Measurements from ENCODE around the gene AREG. TPM values are rescaled to one million over a fixed set of nuclear protein-coding genes. Genes with fewer than 3 reads are reported as not detected.

Gene AREG
- polyA plus RNA-seq, 2 of the 4 experiments (the other 2 are of a cell fraction): 52.2 to 187 TPM

DNA sequence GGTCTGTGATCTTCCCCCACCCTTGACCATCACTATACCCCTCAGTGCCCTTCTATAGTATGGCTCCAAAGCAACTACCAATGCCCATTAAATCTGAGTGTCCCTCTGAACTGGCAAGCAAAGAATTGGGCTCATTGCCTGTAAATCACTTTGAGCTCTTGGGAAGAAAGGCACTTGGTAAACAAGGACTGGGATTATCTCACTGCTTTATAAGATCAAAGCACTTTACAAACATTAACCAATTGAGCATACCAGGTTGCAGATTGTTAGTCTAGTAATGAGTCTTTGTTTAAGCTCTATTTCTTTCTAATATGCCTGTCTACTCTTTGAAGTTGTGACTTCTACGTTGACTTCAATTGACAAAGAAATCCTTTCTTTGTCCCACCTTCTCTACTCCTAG is 34.1 kb downstream of the AREG start:
- Histone ChIP-seq H3K27ac (no peak overlapping the region), H3K4me2 (no peak overlapping the region), H3K4me1 (no peaks in the 10 kb centered on the region; the same call in 2 of the 3 replicates), H3K4me3 (no peak overlapping the region), H3K9me3 (no peaks in the 10 kb centered on the region)
- TF ChIP-seq RARB (CRISPR knock-in tag; IDR thresholded peaks at IDR 0.05) (no peak), ZC3H11A (IDR thresholded peaks at IDR 0.05) (no peak), EHMT2 (IDR thresholded peaks at IDR 0.05; ENCODE audit: low read depth) (no peak), MAFK (IDR thresholded peaks at IDR 0.05; ENCODE audit: partially characterized antibody) (no peak), ZSCAN20 (CRISPR knock-in tag; IDR thresholded peaks at IDR 0.05) (no peak), CHD2 (IDR thresholded peaks at IDR 0.05; ENCODE audit: low read length, partially characterized antibody) (no peak), MAZ (IDR thresholded peaks at IDR 0.05; ENCODE audit: borderline replicate concordance, low read depth, low read length) (no peak), FOSL2 (IDR thresholded peaks at IDR 0.05) (no peak), FOSL2 (CRISPR knock-in tag; IDR thresholded peaks at IDR 0.05) (no peak), JUN (IDR thresholded peaks at IDR 0.05) (no peak), JUNB (IDR thresholded peaks at IDR 0.05) (no peak), MYC (IDR thresholded peaks at IDR 0.05; ENCODE audit: borderline replicate concordance, low read length) (no peak), CBX8 (IDR thresholded peaks at IDR 0.05) (no peak), KDM1A (IDR thresholded peaks at IDR 0.05; ENCODE audit: low read depth) (no peak), ESRRA (IDR thresholded peaks at IDR 0.05; ENCODE audit: borderline replicate concordance, low read length) (no peak)
- TF ChIP-seq, protein P1, sequence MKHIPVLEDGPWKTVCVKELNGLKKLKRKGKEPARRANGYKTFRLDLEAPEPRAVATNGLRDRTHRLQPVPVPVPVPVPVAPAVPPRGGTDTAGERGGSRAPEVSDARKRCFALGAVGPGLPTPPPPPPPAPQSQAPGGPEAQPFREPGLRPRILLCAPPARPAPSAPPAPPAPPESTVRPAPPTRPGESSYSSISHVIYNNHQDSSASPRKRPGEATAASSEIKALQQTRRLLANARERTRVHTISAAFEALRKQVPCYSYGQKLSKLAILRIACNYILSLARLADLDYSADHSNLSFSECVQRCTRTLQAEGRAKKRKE (CRISPR knock-in tag; IDR thresholded peaks at IDR 0.05; ENCODE audit: low read depth): no peak
- TF ChIP-seq, protein P2, sequence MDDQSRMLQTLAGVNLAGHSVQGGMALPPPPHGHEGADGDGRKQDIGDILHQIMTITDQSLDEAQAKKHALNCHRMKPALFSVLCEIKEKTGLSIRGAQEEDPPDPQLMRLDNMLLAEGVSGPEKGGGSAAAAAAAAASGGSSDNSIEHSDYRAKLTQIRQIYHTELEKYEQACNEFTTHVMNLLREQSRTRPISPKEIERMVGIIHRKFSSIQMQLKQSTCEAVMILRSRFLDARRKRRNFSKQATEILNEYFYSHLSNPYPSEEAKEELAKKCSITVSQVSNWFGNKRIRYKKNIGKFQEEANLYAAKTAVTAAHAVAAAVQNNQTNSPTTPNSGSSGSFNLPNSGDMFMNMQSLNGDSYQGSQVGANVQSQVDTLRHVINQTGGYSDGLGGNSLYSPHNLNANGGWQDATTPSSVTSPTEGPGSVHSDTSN (IDR thresholded peaks at IDR 0.05): no peak
- TF ChIP-seq, protein P3, sequence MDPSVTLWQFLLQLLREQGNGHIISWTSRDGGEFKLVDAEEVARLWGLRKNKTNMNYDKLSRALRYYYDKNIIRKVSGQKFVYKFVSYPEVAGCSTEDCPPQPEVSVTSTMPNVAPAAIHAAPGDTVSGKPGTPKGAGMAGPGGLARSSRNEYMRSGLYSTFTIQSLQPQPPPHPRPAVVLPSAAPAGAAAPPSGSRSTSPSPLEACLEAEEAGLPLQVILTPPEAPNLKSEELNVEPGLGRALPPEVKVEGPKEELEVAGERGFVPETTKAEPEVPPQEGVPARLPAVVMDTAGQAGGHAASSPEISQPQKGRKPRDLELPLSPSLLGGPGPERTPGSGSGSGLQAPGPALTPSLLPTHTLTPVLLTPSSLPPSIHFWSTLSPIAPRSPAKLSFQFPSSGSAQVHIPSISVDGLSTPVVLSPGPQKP (IDR thresholded peaks at IDR 0.05; ENCODE audit: low read depth, low read length): no peak
- TF ChIP-seq, protein P4, sequence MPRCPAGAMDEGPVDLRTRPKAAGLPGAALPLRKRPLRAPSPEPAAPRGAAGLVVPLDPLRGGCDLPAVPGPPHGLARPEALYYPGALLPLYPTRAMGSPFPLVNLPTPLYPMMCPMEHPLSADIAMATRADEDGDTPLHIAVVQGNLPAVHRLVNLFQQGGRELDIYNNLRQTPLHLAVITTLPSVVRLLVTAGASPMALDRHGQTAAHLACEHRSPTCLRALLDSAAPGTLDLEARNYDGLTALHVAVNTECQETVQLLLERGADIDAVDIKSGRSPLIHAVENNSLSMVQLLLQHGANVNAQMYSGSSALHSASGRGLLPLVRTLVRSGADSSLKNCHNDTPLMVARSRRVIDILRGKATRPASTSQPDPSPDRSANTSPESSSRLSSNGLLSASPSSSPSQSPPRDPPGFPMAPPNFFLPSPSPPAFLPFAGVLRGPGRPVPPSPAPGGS (IDR thresholded peaks at IDR 0.05): no peak
- DNase-seq (ENCODE audit: low read depth in 1 of 2, low spot score in 1 of 2) (no peak), FAIRE-seq (no peak), ATAC-seq (no peak)
- WGBS (ENCODE audit: missing lambda C conversion rate): 55% methylated on average over 1 of the region's 1 CpG
- ChIA-PET POLR2A (no interaction called here), CTCF (no interaction called here)

DNA sequence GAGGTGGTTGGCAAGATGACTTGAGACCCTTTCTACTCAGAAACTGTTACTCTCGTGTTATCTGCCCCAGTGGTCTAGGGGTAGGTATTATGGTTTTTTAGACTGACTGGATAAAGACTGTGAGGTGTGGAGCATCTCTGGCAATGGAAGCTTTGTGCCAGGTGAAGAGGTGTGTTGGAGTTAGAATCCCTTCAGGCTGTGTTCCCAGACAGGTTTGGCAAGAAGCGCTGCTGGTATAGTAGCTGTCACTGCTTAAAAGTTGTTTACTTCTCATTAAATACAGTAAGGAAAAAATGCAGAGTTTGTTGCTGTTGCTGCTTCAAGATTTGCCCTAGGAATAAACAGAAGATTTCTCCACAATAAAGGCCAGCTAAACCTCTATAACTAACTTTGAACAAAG is 35.3 kb downstream of the AREG start:
- Histone ChIP-seq H3K9me3 (no peaks in the 10 kb centered on the region), H3K4me3 (no peak overlapping the region), H3K4me2 (no peak overlapping the region), H3K27ac (no peak overlapping the region), H3K4me1 (no peaks in the 10 kb centered on the region; the same call in 2 of the 3 replicates)
- DNase-seq (ENCODE audit: low read depth in 1 of 2, low spot score in 1 of 2) (no peak), FAIRE-seq (no peak), ATAC-seq (no peak)
- ChIA-PET POLR2A (no interaction called here), CTCF (interaction anchor here (1.6 kb wide), 1 partner anchor 51 kb away, joined by 4 read pairs; no protein-coding TSS in a partner anchor)
- 70% methylated on average over 2 of the region's 2 CpGs for WGBS (ENCODE audit: missing lambda C conversion rate)
- TF ChIP-seq HES2 (IDR thresholded peaks at IDR 0.05): no peak
- no peak for TF ChIP-seq ZFP36 (IDR thresholded peaks at IDR 0.05; ENCODE audit: borderline replicate concordance, partially characterized antibody)
- no peak for TF ChIP-seq NFE2L2 (conservative IDR thresholded peaks at IDR 0.05; ENCODE audit: low read length)
- TF ChIP-seq HOXB5 (CRISPR knock-in tag; IDR thresholded peaks at IDR 0.05): no peak
- no peak for TF ChIP-seq HMGXB4 (CRISPR knock-in tag; IDR thresholded peaks at IDR 0.05; ENCODE audit: borderline replicate concordance)
- TF ChIP-seq ZSCAN20 (CRISPR knock-in tag; IDR thresholded peaks at IDR 0.05): no peak
- TF ChIP-seq CHD2 (IDR thresholded peaks at IDR 0.05; ENCODE audit: low read length, partially characterized antibody): no peak
- no peak for TF ChIP-seq REST (IDR thresholded peaks at IDR 0.05)
- no peak for TF ChIP-seq ZNF302 (CRISPR knock-in tag; IDR thresholded peaks at IDR 0.05)
- TF ChIP-seq BHLHE40 (IDR thresholded peaks at IDR 0.05; ENCODE audit: low read depth, low read length): no peak
- no peak for TF ChIP-seq TP53 (CRISPR knock-in tag; IDR thresholded peaks at IDR 0.05)
- TF ChIP-seq RARB (CRISPR knock-in tag; IDR thresholded peaks at IDR 0.05): no peak
- TF ChIP-seq FOSB (CRISPR knock-in tag; IDR thresholded peaks at IDR 0.05): no peak

Data from A549 (cell line).